Panc1 (cell line): ENCODE data around the gene RCSD1. TPM values are rescaled to one million over a fixed set of nuclear protein-coding genes. Genes with fewer than 3 reads are reported as not detected.

Source experiments
- ATAC-seq: fragments of 200-7000 bp; cut with Tn5 transposase; 2 replicates; pipeline ENCODE4 v1.9.1; 2020; ENCODE audit warnings: mild to moderate bottlenecking, moderate library complexity
- BruUV-seq: library from RNA; stranded (reverse); fragments of 400-500 nt; replicated peaks from 2 replicates; lab custom pipeline; 2021; lab: Mats Ljungman, UMichigan
- CTCF ChIA-PET: fragments of 300-600 bp; sonication (Branson Sonifier 250); formaldehyde crosslinking; loops from one replicate; lab custom pipeline; 2022; ENCODE audit warnings: antibody characterized with exemption; lab: Charles Lee
- POLR2A ChIA-PET: fragments of 300-600 bp; sonication (Branson Sonifier 250); formaldehyde crosslinking; loops from one replicate; lab custom pipeline; 2022; ENCODE audit warnings: antibody characterized with exemption; lab: Charles Lee
- DNase-seq: peaks from one replicate; pipeline ENCODE4 v3.0.0-alpha.2; 2010; ENCODE audit warnings: low read depth, low spot score
- H3K27ac ChIP-seq: 2 replicates; pipeline ENCODE4 v1.5.1; 2011; ENCODE audit warnings: mild to moderate bottlenecking, low read length, inconsistent platforms
- H3K27me3 ChIP-seq: fragments of 200-500 bp; sonication (Bioruptor generic); 2 replicates; pipeline ENCODE4 v1.6.0; 2014; ENCODE audit warnings: low read length, inconsistent platforms; ENCODE audit not compliant: control insufficient read depth, insufficient read depth
- H3K36me3 ChIP-seq: fragments of 200-500 bp; sonication (Bioruptor generic); 2 replicates; pipeline ENCODE4 v1.5.1; 2014; ENCODE audit warnings: inconsistent platforms, mild to moderate bottlenecking, low read length, moderate library complexity; ENCODE audit not compliant: control insufficient read depth, insufficient read depth
- H3K4me1 ChIP-seq: 2 replicates; pipeline ENCODE4 v1.5.1; 2011; ENCODE audit warnings: inconsistent platforms, mild to moderate bottlenecking, low read length, moderate library complexity; ENCODE audit not compliant: control insufficient read depth, insufficient read depth
- H3K4me3 ChIP-seq, 2 experiments: 2 replicates each; pipeline ENCODE4 v1.5.1; 2011 to 2012; ENCODE audit warnings: low read depth in 2 of 2, low read length in 2 of 2, mild to moderate bottlenecking in 2 of 2, inconsistent platforms in 1 of 2, moderate library complexity in 1 of 2
- H3K9me3 ChIP-seq: fragments of 200-500 bp; sonication (Bioruptor generic); 2 replicates; pipeline ENCODE4 v1.5.1; 2014; ENCODE audit warnings: low read depth, mild to moderate bottlenecking, inconsistent platforms, low read length, moderate library complexity; ENCODE audit not compliant: control insufficient read depth, insufficient read depth
- CTCF ChIP-seq: fragments of 450-650 bp; IDR thresholded peaks from 2 replicates; pipeline ENCODE4 v1.5.1; 2017; ENCODE audit warnings: mild to moderate bottlenecking
- POLR2AphosphoS5 ChIP-seq: IDR thresholded peaks from 2 replicates; pipeline ENCODE4 v1.6.1; 2012; ENCODE audit warnings: mild to moderate bottlenecking, low read depth, low read length, moderate library complexity
- REST ChIP-seq, 2 experiments: IDR thresholded peaks; 2 replicates each; pipeline ENCODE4 v1.6.1; 2011 to 2012; ENCODE audit warnings: low read depth in 2 of 2, control low read depth in 1 of 2, low read length in 1 of 2, mild to moderate bottlenecking in 1 of 2, moderate library complexity in 1 of 2; ENCODE audit not compliant: insufficient read depth in 1 of 2
- SIN3A ChIP-seq: IDR thresholded peaks from 2 replicates; pipeline ENCODE4 v1.6.1; 2012; ENCODE audit warnings: low read depth, mild to moderate bottlenecking, low read length, moderate library complexity, borderline replicate concordance; ENCODE audit not compliant: insufficient read depth
- TCF7L2 ChIP-seq: IDR thresholded peaks from 2 replicates; pipeline ENCODE4 v1.6.1; 2011; ENCODE audit warnings: mild to moderate bottlenecking, low read depth, low read length, inconsistent platforms
- in situ Hi-C: cut with HindIII; loops from 2 replicates; pipeline ENCODE4 v1.10.0; 2016; ENCODE audit warnings: low sequenced_read_pairs, low pct_unique_long_range_greater_than_20kb
- intact Hi-C: fragments of 100-400 bp; cut with micrococcal nuclease; formaldehyde crosslinking; loops from one replicate; pipeline ENCODE4 v1.10.0; 2022; ENCODE audit not compliant: unreplicated experiment
- total RNA-seq: library from RNA; stranded (reverse); gene quantifications from one replicate; pipeline ENCODE4 v1.2.1, GENCODE V29; 2021; ENCODE audit not compliant: unreplicated experiment

The RCSD1 gene
- total RNA-seq, 1 experiment from 2014 or later, result 1.4 TPM

GRCh38 chr1:167715157-167715999, 85.3 kb downstream of the RCSD1 start:
- BruUV-seq, result no TSS peak
- in situ Hi-C loops, result no loop called here
- no peaks in the 10 kb centered on the region for H3K36me3 ChIP-seq
- peak overlapping the region; percentile 92 for H3K27ac ChIP-seq
- intact Hi-C loops, result no loop called here
- DNase-seq, result peak; percentile 92
- peaks cover 6% of the 10 kb centered on the region; the same call in 1 of the 2 replicates for H3K4me1 ChIP-seq
- ChIA-PET POLR2A (interaction anchor here (0.5 to 0.8 kb wide), 3 partner anchors 93 to 1268 kb away, joined by 3 read pairs; partner anchors contain the start of gene CREG1), CTCF (interaction anchor here (0.6 to 0.7 kb wide), 5 partner anchors 10 to 366 kb away, joined by 3 to 6 read pairs (median 3); no protein-coding TSS in a partner anchor)
- peak; percentile 70 for ATAC-seq
- TF ChIP-seq CTCF (peak; percentile 83), SIN3A (no peak), REST (IDR thresholded peaks at IDR 0.05; ENCODE audit: insufficient read depth in 1 of 2, low read depth in 2 of 2, low read length in 1 of 2) (no peak), POLR2AphosphoS5 (peak; percentile 61; the same call in 1 of the 2 replicates), TCF7L2 (peak; percentile 58; the same call in 1 of the 2 replicates)
- no peaks in the 10 kb centered on the region for H3K27me3 ChIP-seq
- H3K9me3 ChIP-seq, result no peaks in the 10 kb centered on the region
- H3K4me3 ChIP-seq, result peak overlapping the region; percentile 92 to 94

GRCh38 chr1:167716000-167716271, 85.9 kb downstream of the RCSD1 start:
- H3K9me3 ChIP-seq, result no peaks in the 10 kb centered on the region
- no peak for ATAC-seq
- ChIA-PET POLR2A (interaction anchor here (0.7 kb wide), 1 partner anchor 372 kb away, joined by 10 read pairs; no protein-coding TSS in a partner anchor), CTCF (interaction anchor here (0.7 kb wide), 1 partner anchor 57 kb away, joined by 6 read pairs; no protein-coding TSS in a partner anchor)
- H3K27me3 ChIP-seq, result no peaks in the 10 kb centered on the region
- in situ Hi-C loops (no loop called here), intact Hi-C loops (no loop called here)
- H3K4me1 ChIP-seq, result peaks cover 9% of the 10 kb centered on the region; the same call in 1 of the 2 replicates
- no peaks in the 10 kb centered on the region for H3K36me3 ChIP-seq
- no TSS peak for BruUV-seq
- no peak for TF ChIP-seq POLR2AphosphoS5
- TF ChIP-seq CTCF, result no peak
- no peak for TF ChIP-seq REST (IDR thresholded peaks at IDR 0.05; ENCODE audit: insufficient read depth in 1 of 2, low read depth in 2 of 2, low read length in 1 of 2)
- no peak for TF ChIP-seq SIN3A
- no peak for TF ChIP-seq TCF7L2
- peak overlapping the region; percentile 81 for H3K27ac ChIP-seq
- H3K4me3 ChIP-seq, result peak overlapping the region; percentile 92 to 94
- no peak for DNase-seq
